NCI-H2171 (cell line): ENCODE data around the gene RIMBP2.
"Not testable (repeated sequence)": the region's sequence is repeated elsewhere in the genome, so short reads cannot be mapped to it uniquely, and the experiment has no call there.

ENCODE experiments used
- DNase-seq: peaks from one replicate; lab custom pipeline; 2025; lab: John Stamatoyannopoulos, UW

RIMBP2 gene

DNA sequence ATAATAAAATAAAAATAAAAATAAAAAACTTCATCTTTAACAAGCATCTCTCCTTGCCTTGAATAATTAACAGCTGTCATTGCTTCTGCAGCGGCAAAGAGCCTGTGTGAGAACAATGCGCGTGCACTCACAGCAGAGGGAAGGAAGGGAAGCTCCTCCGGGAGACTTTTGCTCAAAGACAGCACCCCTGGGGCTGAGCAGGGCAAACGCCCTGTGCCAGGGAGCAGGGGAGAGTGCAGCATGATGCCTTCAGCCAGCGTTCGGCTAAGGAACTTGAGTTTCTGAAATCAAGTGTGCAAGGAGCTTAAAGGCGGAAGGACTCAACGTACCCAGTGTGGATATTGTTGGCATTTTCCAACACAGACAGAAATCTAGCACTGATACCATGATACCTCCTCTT, 120.5 kb downstream of the RIMBP2 start:
- DNase-seq, result peak; percentile 48

DNA sequence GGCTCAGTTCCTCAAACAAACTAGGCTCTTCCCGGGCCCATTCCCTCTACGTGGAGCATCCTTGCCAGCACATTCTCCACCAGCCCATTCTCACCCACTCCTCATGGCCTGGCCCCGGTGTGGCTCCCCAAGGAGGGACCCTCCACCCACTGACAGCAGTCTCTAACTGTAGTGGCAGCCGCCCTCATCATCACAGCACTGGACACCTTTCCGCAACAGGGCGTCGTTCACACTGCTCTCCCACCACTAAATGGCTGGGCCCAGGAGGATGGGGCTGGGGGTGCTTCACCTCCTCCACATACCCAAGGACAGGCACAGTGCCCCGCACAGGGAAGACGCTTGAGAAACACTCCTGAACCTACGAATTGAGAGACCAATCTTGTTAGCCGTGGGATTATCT, 123.0 kb downstream of the RIMBP2 start:
- DNase-seq, result no peak

DNA sequence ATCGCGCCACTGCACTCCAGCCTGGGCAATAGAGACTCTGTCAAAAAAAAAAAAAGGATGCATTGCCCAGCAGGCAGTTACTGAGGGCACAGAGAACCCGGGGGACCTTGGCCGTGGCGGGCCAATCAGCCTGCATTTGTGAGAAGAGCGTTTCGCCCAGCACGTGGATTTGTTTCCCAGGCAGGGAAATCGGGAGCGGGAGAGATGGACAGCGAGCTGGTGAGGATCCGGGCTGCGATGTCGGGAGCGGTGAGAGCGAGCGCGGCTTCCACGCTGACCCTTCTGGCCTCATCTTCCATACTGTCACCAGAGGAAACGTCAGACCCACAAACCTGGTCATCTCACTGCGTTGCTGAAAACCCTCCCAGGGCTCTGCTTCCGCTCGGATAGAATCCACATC, 123.5 kb downstream of the RIMBP2 start:
- no peak for DNase-seq

DNA sequence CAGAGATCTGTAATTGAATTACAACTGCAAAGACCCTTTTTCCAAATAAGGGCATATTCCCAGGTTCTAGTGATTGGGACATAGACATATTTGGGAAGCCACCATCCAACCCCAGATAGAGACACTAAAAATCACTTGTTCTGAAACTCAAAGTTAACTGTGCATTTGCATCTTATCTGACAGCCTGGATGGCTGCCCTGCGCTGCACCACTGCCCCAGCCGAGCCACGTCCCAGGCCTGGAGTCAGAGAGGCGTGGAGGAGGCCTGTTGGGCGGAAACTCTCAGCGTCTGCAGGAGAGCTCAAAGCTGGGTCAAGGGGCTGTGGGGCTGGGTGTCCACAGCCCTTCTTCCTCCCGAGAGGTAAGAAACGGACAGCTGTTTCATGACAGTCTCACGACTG, 124.4 kb downstream of the RIMBP2 start:
- DNase-seq, result no peak

DNA sequence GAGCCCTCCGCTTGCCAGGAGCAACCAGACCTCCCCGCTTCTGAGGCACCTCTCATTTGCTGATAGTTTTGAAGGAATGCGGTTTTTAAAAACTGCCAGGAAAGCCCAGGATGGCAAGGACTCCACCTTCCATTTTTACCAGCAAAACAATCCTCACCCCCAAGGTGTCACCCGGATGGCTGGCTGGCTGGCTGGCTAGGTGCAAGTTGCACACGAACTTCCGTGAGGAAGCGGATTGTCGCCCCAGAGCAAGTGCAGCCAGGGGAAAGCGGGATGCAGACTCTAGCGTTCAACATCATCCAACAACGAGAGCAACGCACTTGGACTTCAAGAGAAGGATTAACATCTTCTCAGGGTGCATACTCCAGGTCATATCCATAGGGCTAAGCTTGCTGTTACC, 125.4 kb downstream of the RIMBP2 start:
- no peak for DNase-seq

DNA sequence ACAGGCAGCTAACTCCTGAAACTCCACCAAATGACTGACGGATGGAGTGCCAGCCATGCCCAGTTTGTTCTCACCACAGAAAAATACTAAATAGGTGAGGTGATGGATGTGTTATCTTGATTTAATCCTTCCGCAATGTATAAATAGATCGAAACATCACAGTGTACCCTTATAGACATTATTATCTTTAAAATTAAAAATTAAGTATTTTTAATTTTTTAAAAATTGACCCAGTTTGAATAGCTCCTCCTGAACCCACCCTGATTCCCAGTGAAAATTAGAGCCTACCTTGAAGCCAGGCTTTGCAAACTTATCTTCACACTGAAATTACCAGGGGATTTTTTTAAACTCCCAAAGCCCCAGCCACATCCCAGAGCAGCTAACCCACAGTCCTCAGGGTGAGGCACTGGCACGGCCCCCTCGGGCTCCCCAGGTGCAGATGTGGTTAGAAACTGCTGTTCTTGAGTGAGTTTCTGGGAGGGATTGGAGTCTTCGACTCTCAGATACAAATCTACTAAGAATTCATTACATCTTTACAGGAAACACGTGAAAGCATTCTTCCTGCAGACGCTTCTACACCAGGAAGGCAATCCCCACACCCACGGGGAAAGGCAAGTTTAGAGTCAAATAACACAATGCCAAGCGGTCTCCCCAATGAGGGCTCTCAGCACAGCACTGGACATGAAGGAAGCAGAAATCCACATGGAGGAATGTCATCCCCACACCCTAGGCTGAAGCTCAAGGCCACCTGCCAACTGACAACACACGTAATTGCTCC, 126.4 kb downstream of the RIMBP2 start:
- DNase-seq, result no peak

DNA sequence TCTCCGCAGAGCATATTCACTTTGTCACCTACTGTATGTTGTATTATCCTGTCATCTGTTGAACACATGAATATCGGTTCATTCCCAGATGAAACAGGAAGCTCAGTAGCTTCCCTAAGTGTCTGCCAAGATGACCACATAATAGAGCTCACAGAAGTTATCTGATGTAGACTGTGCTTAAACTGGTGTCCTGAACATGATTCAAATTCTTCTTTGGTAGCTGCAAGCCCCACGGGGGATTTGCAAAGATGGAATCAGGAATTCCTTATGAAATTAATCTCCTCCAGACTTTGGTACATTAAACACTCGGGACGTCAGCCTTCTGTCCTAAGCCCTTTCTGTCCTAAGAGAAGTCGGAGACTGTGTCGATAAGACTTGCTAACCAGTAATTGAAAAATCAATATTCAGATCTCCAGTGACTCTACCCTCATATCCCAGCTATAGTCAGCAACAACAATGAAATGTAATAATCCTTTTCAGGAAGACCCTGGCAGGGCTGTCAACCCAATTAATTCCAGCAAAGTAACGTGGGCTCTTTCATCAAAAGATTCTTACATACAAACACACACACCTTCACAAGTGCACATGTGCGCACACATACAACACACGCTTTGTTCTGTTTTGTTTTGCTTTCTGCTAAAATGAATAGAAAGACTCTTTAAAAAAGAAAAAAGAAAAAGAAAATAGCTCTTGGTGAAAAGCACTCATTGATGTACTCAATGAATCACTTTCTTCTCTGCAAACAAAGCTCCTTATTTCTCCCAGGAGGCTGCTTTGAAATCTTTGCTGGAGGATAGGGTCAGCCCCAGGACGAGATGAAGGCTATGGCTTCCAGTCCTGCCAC, 127.2 kb downstream of the RIMBP2 start:
- DNase-seq, result no peak

DNA sequence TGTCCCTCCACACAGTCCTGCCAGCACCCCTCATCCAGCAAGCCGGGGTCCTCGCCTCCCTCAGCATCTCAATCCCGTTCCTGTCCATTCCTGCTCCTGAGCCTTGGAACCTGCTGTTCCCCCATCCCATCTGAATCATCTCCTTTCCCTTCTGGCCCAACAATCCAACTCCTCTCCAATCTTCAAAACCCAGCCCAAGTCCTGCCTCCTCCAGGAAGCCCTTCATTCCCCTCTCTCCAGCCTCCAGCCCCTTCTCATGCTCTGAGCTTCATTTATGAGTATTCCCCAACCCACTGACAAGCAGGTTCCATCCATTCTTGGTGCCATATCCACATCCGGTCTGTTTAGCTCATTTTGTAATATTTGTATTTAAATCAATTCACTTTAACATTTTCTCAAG, 128.1 kb downstream of the RIMBP2 start:
- no peak for DNase-seq

DNA sequence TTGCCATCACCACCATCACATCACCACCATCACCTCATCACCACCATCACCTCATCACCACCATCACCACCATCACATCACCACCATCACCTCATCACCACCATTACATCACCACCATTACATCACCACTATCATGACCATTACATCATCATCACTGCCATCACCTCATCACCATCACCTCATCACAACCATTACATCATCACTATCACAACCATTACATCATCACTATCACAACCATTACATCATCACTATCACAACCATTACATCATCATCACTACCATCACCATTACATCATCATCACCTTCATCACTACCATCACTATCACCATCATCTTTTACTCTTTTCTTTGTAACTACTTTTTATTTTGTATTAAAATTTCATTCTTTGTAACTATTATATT, 131.6 kb downstream of the RIMBP2 start:
- not testable (repeated sequence) for DNase-seq

DNA sequence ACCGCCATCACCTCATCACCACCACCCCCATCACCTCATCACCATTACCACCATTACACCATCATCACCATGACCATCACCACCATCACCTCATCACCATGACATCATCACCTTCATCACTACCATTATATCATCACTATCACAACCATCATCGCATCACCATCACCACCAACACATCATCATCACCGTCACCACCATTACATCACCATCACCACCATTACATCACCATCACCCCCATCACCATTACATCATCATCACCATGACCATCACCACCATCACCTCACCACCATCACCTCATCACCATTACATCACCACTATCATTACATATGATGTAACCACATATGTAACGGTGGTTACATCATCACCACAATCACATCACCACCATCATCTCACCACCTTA, 132.3 kb downstream of the RIMBP2 start:
- no peak for DNase-seq

DNA sequence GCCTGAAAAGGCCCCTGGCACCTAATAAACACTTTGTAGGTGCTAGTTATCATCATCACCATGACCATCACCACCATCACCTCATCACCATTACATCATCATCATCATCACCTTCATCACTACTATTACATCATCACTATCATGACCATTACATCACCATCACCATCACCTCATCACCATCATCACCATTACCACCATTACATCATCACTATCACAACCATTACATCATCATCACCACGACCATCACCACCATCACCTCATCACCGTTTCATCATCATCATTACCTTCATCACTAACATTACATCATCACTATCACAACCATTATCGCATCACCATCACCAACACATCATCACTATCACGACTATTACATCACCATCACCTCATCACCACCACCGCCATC, 132.8 kb downstream of the RIMBP2 start:
- DNase-seq, result no peak

DNA sequence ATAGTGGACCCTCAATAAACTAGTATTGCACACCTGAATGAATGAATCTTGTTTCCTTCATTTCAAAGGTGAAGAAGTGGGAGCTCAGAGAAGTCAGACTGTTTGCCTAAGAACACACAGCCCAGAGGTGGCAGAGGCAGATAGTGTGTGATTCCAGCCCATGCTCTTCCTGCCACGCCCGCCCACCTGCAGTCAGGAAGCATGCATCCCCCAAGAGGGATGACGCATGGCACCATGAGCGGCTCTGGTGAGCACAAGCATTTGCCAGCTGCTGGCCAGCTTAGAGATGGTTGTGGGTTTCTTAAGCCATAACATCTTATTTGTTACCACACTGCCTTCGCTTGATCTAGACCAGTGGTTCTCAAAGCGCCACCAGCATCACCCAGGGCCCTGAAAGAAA, 133.8 kb downstream of the RIMBP2 start:
- DNase-seq, result no peak

DNA sequence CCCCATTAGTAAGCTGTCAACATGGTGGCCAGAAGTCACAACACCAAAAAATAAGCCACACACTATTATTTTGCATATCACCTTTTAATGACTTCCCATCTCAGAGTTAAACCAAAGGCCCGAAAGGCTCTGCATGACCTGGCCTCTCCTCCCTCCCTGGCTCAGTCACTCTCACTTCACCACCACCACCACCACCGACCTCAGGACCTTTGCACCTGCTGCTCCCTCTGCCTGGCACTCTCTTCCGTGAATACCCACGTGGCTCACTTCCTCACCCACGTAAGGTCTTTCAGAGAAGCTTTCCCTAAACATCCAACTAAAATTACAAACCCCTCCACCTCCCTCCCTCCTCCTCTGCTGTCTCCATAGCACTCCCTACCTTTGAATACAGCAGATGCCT, 134.3 kb downstream of the RIMBP2 start:
- no peak for DNase-seq

DNA sequence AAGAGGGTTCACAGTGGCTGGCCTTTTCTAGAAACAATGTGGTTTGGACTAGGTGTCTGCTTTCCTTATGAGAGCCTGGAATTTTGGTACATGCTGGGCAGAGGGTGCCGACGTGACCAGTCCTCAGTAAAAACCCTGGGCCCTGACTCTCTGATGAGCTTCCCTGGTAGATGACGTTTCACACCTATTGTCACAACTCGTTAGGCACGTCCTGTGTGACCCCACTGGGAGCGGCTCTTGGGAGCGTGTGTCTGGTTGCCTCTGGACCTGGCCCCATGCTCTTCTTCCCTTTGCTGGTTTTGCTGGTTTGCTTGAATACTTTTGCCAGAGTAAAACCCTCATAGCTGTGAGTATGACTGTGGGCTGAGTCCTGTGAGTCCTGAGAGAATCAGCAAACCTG, 136.9 kb downstream of the RIMBP2 start:
- DNase-seq, result no peak

DNA sequence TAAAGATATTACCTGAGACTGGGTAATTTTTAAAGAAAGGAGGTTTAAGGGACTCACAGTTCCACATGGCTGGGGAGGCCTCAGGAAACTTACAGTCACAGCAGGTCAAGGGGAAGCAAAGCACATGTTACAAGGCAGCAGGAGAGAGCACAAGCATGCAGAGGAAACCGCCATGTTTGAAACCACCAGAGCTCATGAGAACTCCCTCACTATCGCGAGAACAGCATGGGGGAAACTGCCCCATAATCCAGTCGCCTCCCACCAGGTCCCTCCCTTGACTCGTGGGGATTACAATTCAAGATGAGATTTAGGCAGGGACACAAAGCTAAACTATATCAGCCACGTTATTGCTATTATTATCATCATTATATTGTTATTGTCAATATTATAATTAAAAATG, 138.7 kb downstream of the RIMBP2 start:
- DNase-seq, result peak; percentile 17

DNA sequence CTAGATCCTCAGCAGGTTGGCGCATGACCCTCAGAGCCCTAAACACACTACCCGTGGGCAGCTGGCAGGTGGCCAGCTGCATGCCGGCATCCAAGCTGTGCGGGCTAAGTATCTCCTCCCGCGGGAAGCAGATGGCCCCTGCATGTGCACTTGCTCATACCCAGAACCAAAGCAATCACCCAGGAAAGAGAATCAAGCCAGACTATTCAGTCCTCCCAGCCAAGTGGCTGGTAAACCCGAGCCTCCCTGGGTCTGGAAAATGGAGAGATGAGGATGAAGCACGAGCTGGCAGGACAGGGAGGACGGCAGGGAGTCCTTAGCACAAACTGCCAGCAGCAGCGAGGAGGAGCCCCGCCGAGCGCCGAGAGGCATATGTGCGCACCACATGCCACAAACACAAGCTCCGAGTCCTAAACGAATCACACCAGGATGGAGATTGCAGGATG, 139.7 kb downstream of the RIMBP2 start:
- peak; percentile 85 for DNase-seq

DNA sequence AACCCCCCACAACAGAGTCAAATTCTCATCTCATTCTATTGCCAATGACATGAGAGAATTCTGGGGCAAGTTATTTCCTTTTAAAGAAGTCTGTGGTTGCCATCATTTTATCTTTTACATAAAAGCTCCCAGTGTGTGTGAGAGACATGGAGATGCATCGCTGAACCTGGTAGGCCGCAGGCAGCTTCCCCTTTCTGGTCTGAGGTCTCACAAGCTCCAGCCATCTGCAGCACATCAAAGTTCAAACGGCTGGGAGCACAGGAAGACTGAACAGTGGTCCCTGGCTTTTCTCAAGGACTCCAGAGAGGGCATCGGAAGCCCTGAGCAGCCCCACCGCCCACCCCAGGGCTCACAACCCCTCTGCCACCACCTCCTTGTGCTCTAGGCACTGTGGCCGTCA, 141.7 kb downstream of the RIMBP2 start:
- DNase-seq, result no peak

DNA sequence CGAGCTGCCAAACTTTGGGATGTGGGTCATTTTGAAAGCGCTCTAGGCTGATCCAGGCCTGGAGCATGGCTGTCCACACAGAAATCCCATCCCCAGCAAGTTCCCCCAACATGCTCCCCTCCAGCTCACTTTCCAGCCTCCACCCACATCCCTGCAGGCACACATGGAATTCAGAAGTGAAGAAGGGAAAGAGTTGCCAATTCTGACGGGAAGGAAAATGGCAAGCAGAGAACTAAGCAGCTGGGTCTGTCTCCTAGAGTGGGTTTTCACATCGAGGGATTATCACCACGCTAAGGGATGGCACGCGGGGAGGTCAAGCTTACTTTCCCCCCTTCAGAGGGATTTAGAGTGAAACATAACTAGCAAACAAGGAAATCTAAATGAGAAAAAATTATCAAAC, 142.3 kb downstream of the RIMBP2 start:
- no peak for DNase-seq

DNA sequence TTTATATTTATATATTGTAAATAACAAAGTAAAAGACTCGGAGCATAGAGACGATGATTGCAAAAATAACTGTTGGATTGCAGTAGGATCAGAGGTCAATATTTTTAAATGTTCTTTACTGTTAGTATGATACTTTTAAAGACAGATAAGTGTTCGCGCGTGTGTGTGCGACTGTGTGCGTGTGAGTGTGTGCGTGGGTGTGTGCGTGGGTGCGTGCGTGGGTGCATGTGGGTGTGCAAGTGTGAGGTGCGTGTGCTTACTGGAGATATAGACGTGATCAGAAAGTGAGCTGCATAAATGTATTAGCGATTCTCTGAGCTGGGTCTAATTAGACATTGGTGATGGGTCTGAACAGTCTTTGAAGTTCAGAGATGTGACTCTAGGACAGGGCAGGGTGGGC, 142.9 kb downstream of the RIMBP2 start:
- DNase-seq, result no peak

DNA sequence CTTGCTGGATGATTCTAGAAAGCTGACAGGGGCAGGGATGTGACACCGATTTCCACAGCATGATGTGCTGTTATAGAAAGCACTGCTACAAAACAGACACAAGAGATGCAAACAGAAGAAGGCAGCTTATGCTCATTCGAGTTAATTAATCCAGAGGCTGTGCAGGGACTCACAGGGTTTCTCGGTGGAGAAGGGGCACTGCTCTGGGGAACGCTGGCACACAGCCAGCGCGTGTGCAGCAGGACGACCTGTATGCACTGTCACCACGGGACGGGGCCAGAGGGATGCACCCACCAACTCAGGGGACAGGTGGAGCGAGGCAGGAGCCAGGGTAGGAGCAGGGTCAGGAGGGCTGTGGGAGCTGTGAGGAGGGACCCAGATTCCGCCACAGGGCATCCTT, 143.5 kb downstream of the RIMBP2 start:
- no peak for DNase-seq

DNA sequence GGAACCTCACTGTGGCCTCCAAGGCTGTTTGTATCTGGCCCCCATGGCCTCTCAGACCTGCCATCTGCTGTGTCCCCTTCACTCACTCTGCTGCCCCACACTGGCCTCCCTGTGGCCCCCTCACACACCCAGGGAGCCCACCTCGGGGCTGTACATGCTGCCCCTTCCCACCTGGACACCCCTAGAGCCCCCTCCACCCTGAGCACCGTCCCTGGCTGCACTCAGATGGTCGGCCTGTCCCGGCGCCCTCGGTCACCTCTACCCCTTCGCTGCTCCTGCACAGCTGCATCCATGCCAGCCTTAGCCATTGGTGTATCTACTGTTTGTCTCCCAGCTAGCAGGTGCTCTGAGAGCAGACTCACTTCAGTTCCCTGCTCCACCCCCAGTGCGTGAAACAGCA, 144.4 kb downstream of the RIMBP2 start:
- no peak for DNase-seq

DNA sequence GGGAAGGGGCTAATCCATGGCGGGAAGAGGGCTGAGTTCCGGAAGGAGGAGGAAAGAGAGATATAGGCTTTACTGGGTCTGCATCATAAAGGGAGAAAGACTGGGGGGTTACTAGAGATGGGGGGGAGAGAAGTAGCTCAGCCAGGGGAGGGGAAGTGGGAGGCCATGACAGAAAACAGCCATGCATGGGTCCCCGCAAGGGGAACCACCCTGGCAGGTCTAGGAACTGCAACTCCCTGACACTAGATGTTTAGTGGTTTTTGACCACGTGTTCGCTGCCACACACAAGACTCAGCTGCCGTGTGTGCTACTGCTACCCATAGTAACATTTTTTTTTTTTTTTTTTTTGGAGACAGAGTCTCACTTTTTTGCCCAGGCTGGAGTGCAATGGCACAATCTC, 145.0 kb downstream of the RIMBP2 start:
- no peak for DNase-seq

DNA sequence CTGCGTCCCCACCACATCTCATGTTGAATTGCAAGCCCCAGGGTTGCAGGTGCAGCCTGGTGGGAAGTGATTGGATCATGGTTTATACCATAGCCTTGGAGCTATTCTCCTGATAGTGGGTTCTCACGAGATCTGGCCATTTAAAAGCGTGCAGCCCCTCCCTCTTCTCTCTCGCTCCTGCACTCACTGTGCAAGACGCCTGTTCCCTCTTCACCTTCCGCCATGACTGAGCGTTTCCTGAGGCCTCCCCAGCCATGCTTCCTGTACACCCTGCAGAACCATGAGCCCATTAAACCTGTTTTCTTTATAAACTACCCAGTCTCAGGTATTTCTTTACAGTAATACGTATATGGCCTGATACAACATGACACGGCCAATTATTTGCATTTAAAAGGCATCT, 146.6 kb downstream of the RIMBP2 start:
- DNase-seq, result no peak

DNA sequence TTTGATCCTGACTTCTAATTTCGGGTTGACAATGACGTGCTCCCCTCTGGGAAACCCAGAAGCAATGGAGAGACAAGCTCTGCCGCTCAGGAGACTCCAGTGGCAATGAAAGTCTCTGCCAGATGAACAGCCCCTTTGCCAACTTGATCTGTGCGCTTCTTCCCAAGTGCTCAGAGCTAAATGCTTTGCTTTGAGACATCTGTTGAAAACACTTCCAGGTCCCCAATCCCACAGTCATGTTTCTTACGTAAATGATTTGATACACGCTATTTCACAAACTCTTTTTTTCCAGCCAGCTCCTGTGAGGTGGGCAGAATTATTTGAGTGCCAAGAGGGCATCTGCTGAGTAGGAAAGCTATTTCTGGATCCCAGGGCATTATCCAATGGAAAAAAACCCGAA, 147.6 kb downstream of the RIMBP2 start:
- DNase-seq, result no peak
